Suppressor macrophage (primary cell): Measurements from ENCODE around the gene INPP5B.
"Not testable (repeated sequence)": the region's sequence is repeated elsewhere in the genome, so short reads cannot be mapped to it uniquely, and the experiment has no call there.

Experiments used
- DNase-seq, 4 experiments: peaks; one replicate each; pipeline ENCODE4 v3.0.0-alpha.2; 2020 to 2022
- total RNA-seq, 17 experiments: gene quantifications; one replicate each; lab custom pipeline; 2026; ENCODE audit warnings: mixed read lengths in 6 of 17, inconsistent platforms in 3 of 17; lab: John Stamatoyannopoulos, UW

Gene INPP5B
- 13.4 to 41.6 (median 28.7) reads per million in 17 experiments for total RNA-seq

DNA sequence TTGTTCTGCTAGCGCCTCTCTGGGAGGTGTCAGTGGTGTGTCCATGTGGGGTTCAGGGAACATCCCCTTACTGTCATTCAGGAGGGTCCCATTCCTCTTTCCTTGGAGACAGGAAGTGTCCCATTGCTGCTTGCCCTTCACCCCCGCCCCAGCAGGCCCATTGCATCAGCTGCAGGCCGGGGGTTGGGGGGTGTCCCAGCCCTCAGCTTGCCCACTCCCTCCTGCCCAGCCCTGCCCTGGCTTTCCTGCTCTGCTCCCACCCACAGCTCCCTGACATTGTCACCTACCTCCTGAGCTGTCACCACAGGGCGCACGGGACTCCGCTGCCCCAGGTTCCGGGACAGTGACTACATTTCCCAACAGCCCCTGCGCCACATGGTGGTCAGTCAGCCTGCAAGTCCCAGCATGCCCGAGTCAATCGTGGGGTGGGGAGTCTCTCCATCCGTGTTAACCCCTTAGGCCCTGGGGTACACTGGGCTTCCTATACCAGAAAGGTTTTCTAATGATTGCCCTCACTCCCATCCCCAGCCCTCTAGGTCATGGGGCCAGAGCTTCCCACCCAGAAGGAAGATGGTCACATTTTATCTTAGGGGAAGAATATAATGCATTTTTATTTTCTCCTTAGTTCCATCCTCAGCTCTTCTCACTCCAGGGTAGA, at the start of gene INPP5B:
Gene INPP5B (minus strand): TSS at position 351 of the 658 bp plus-strand sequence. CDS start 745 bp downstream, outside the sequence.
- peak; percentile 81 to 92 (median 89) for DNase-seq

DNA sequence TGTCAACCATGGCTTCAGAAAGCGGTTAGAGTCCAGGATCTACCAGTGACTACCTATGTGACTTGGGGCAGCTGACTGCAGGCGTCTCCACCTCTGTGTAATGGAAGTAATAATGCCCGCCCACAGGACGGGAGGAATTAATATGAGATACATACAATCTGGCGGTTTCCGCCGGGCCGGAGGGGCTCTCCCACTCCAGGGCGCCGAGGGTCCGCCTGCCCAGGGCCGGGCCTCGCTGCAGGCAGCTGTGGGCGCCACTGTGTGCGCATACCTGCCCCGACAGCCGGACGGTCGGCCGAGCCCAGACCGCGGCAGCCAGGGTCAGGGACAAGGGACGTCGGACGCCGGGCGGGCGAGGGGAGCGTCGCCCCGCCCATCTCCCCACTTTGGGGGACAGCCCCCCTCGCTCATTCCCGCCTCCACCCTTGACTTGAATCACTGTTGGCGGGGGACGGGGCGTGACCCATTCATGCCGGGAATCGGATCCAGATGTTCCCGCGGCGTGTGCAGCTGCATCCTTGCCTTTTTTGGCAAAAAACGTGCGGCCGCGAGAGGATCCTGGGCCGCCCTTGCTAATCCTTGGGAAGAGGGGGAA, 49.0 kb upstream of the INPP5B start:
- peak; percentile 52 to 83 (median 62) for DNase-seq

- DNase-seq: peak; percentile 58 to 76 (median 72)
Measured at GRCh38 chr1:37994886-37995566, 48.2 kb upstream of the INPP5B start.

GRCh38 chr1:37989361-37989930, 42.6 kb upstream of the INPP5B start:
- peak; percentile 63 to 79 (median 73) for DNase-seq

DNA sequence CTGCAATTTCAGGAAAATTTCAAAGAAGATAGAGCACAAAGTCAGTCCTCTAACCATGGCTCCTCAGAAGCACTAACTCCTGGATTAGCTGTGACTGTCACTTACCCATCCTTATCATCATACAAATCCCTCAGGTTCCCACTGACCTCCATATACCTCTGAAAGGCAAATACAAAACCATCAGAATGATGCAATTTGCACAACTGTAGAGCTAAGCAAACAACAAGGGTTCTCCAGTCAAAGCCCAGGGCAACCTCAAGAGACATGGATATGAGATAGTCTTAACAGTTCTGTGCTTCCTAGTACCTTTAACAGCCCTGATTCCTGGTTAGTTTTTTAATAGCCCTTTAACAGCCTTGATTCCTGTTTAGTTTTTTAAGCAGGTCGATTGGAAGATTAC, 40.8 kb upstream of the INPP5B start:
- no peak for DNase-seq

- DNase-seq: no peak
Measured at GRCh38 chr1:37983546-37983945, 36.7 kb upstream of the INPP5B start.

DNA sequence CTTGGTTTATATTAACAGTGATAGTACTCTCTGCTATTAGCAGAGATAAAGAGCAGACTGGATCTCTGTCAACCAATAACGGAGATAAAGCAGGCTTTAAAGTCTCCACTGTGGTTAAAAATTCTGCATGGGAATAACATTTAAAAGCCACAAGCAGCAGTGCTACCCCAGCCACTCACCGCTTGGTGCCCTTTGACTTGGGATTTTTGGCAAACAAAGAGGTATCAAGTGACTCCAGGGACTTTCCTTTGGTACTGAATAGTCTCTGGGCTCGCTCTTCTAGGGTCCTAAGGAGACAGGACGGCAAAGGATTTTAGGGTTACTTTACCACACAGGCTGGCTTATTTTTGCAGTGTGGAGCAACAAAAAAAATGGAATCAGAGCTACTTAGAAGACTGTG, 31.7 kb upstream of the INPP5B start:
- no peak for DNase-seq

- peak; percentile 40 to 70 (median 50) for DNase-seq
Measured at GRCh38 chr1:37975083-37975482, 28.2 kb upstream of the INPP5B start.

DNA sequence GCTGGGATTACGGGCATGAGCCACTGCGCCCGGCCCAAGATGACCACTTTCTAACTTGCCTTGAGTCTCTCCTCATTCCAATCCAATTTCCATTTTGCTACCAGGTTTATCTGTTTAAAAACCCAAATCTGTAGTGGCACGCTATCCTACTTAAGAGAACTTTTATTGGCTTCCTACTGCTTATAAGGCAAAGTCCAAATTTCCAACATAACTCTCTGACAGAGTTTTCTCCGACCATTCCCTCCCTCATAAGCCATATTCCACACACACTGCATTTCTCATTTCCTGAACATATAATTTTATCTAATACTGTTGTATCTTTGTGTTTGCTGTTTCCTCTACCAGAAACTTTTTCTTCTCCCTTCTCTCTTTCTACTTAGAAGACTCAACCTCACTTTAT, 27.7 kb upstream of the INPP5B start:
- DNase-seq: no peak

- not testable (repeated sequence) for DNase-seq
Measured at GRCh38 chr1:37973684-37974083, 26.8 kb upstream of the INPP5B start.

DNA sequence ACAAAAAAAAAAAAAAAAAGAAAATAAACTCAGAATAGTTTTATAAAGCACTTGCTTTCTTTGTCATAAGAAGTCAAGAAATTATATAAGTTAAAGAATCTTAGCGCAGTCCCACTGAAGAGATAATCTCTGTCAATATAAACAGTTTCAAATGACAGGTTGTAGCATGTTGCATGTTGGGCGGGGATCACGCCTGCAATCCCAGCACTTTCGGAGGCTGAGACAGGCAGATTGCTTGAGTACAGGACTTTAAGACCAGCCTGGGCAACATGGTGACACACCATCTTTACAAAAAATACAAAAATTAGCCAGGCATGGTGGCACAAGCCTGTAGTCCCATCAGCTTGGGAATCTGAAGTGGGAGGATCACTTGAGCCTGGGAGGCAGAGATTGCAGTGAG, 18.4 kb upstream of the INPP5B start:
- DNase-seq: no peak

DNA sequence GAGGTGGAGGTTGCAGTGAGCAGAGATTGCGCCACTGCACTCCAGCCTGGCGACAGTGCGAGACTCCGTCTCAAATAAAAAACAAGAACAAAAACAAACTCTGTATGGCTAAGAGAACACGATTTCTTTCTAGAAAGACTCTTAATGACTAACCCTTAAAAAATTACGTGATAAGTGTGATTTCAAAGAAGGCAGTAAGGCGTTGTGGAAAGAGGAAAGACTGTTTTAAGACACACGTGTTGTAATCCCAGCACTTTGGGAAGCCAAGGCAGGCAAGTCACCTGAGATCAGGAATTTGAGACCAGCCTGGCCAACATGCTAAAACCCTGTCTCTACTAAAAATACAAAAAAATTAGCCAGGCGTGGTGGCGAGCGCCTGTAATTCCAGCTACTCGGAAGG, 17.3 kb upstream of the INPP5B start:
- not testable (repeated sequence) for DNase-seq

GRCh38 chr1:37958690-37959089, 11.8 kb upstream of the INPP5B start:
- DNase-seq: no peak

GRCh38 chr1:37955685-37956084, 8.8 kb upstream of the INPP5B start:
- DNase-seq: no peak

DNA sequence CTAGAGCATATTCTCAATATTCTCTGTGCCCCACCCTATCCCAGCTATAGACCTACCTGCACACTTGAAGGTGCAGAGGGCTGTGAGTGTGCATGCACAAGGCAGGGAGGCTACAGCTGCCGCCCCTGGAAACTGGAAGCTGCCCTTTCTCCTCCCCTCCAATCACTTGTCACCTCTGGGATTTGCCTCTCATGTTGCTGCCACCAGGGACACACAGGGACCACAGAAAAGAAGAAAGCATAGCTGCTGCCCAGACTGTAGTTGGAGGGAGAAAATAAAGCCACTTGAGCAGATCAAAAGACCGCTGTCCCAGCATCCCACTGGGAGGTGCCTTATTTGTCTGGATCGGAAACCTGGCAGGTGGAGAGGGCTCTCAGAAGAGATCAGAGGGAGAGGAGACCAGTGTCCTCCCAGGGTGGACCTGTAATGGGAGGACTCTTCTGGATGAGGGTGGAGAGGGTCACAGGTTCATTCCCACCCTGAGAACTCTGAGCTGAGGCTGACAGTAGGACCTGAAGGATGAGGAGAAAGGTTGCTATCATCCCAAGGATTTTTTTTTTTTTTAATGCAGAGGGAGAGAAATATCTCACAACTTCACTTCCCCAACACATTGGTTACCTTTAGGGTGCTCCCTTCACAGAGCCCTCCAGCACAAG, 7.6 kb upstream of the INPP5B start:
- DNase-seq: no peak

GRCh38 chr1:37952738-37953137, 5.9 kb upstream of the INPP5B start:
- DNase-seq: no peak

DNA sequence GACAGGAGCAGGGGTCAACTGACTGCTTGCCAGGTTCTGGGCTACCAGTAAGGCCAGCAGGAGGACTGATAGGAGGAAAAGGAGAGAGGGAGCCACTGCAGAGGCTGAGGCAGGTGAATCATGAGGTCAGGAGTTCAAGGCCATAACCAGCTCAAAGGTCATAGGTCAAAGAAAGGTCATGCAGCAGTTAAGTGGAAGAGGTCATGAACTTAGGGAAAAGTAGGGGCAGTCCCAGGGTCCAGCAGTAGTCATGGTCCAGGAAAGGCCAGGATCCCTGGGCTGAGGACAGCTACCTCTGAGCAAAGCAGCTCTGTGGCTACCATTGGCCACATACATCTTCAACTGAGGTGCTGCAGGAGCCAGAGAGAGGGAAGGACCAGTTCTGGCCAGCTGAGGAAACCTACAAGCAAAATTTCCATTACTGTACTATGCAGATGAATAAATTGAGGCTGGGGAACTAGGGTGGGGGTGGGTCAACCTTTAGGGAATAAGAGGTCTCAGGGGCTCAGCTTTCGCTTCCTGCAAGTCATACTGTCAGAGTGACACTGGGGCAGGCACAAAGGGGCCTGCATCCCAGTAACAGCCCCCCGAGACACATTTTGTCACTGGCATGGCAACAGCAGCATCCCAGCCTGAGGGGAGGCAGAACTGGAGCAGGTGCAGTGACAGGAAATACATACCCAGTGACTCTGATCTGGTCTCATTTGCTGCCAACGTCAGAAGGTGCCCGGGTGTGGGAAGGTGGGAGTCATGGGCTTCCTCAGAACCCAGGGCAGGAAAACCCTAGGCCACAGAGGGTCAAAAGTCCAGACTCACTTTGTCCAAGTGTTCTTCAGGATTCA, 5.2 kb upstream of the INPP5B start:
- DNase-seq: no peak

- DNase-seq: peak in 2 of 4 experiments; percentile 14 to 29
Measured at GRCh38 chr1:37951041-37951782, 4.4 kb upstream of the INPP5B start.

- DNase-seq: no peak
Measured at GRCh38 chr1:37949524-37950152, 2.8 kb upstream of the INPP5B start.

DNA sequence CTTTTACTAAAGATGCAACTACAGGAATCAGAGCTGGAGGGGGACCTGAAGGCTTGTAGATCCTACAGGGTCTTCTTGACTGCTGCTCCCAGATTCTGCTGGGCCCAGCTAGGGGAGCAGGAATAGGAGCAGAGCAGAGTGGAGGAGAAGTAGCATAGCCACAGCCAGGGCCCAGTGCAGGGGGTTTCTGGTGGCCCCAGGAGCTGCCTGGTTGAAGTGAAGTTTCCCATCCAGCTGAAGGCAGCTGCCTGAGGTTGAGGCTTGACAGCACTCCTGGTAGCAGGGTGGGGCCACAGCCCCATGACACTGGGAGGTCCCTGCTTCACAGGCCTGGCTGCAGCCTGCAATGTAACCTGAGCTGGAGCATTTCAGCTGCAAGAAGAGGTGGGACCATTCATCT, 2.0 kb upstream of the INPP5B start:
- DNase-seq: no peak

GRCh38 chr1:37948166-37948565, 1.3 kb upstream of the INPP5B start:
- peak in 2 of 4 experiments; percentile 17 to 25 for DNase-seq
